Trophoblast cell (in vitro differentiated cells and primary cell): ENCODE data around the gene FGGY.
"Not testable (repeated sequence)": the region's sequence is repeated elsewhere in the genome, so short reads cannot be mapped to it uniquely, and the experiment has no call there.

ENCODE experiments used
- DNase-seq, 2 donors: peaks; one replicate each; pipeline ENCODE4 v3.0.0-alpha.2; 2016
- H2AFZ ChIP-seq: 2 replicates; pipeline ENCODE4 v1.6.1; 2013; ENCODE audit warnings: low read length, moderate library complexity, mild to moderate bottlenecking; ENCODE audit not compliant: insufficient read depth, poor library complexity
- H2AK5ac ChIP-seq: 2 replicates; pipeline ENCODE4 v1.6.1; 2013; ENCODE audit warnings: mild to moderate bottlenecking, low read length
- H2BK120ac ChIP-seq: 2 replicates; pipeline ENCODE4 v1.6.1; 2013; ENCODE audit warnings: low read length, mild to moderate bottlenecking, moderate library complexity; ENCODE audit not compliant: insufficient read depth, poor library complexity
- H2BK12ac ChIP-seq: 2 replicates; pipeline ENCODE4 v1.6.1; 2013; ENCODE audit warnings: mild to moderate bottlenecking, low read length, moderate library complexity
- H2BK5ac ChIP-seq: 2 replicates; pipeline ENCODE4 v1.6.1; 2013; ENCODE audit warnings: low read length, low read depth, moderate library complexity, mild to moderate bottlenecking; ENCODE audit not compliant: poor library complexity
- H3K14ac ChIP-seq: 2 replicates; pipeline ENCODE4 v1.6.1; 2013; ENCODE audit warnings: mild to moderate bottlenecking, low read length
- H3K18ac ChIP-seq: 2 replicates; pipeline ENCODE4 v1.6.1; 2013; ENCODE audit warnings: mild to moderate bottlenecking, low read length
- H3K23ac ChIP-seq: 2 replicates; pipeline ENCODE4 v1.6.1; 2013; ENCODE audit warnings: low read length
- H3K27ac ChIP-seq: 2 replicates; pipeline ENCODE4 v1.5.1; 2013; ENCODE audit warnings: low read depth, mild to moderate bottlenecking, inconsistent platforms, low read length, moderate library complexity
- H3K27me3 ChIP-seq: 2 replicates; pipeline ENCODE4 v1.6.1; 2013; ENCODE audit warnings: inconsistent platforms, mild to moderate bottlenecking, low read length, moderate library complexity; ENCODE audit not compliant: insufficient read depth
- H3K36me3 ChIP-seq, 2 experiments: 1 replicate in 1 of 2; 2 replicates in 1 of 2; pipeline ENCODE4 v1.6.1; 2013; ENCODE audit warnings: low read length in 2 of 2, mild to moderate bottlenecking in 2 of 2, moderate library complexity in 1 of 2; ENCODE audit not compliant: insufficient read depth in 2 of 2, control insufficient read depth in 1 of 2
- H3K4ac ChIP-seq: 2 replicates; pipeline ENCODE4 v1.6.1; 2013; ENCODE audit warnings: low read depth, mild to moderate bottlenecking, low read length, moderate library complexity
- H3K4me1 ChIP-seq, 2 experiments: 1 replicate in 1 of 2; 2 replicates in 1 of 2; pipeline ENCODE4 v1.6.1; 2013; ENCODE audit warnings: low read length in 2 of 2, mild to moderate bottlenecking in 2 of 2, moderate library complexity in 1 of 2; ENCODE audit not compliant: insufficient read depth in 2 of 2, control insufficient read depth in 1 of 2
- H3K4me2 ChIP-seq: 2 replicates; pipeline ENCODE4 v1.6.1; 2013; ENCODE audit warnings: inconsistent platforms, mild to moderate bottlenecking, low read length, moderate library complexity
- H3K4me3 ChIP-seq: 2 replicates; pipeline ENCODE4 v1.5.1; 2013; ENCODE audit warnings: mild to moderate bottlenecking, low read depth, low read length, inconsistent platforms
- H3K79me1 ChIP-seq: one replicate; pipeline ENCODE4 v1.6.1; 2013; ENCODE audit warnings: low read length
- H3K79me2 ChIP-seq: 2 replicates; pipeline ENCODE4 v1.6.1; 2013; ENCODE audit warnings: low read length, mild to moderate bottlenecking; ENCODE audit not compliant: control insufficient read depth, insufficient read depth, poor library complexity
- H3K9ac ChIP-seq: 2 replicates; pipeline ENCODE4 v1.6.1; 2013; ENCODE audit warnings: mild to moderate bottlenecking, low read length
- H3K9me3 ChIP-seq: 2 replicates; pipeline ENCODE4 v1.6.1; 2013; ENCODE audit warnings: low read depth, mild to moderate bottlenecking, control low read depth, inconsistent platforms, low read length; ENCODE audit not compliant: insufficient read depth
- H4K12ac ChIP-seq: 2 replicates; pipeline ENCODE4 v1.6.1; 2013; ENCODE audit warnings: low read depth, mild to moderate bottlenecking, low read length, moderate library complexity
- H4K8ac ChIP-seq: 2 replicates; pipeline ENCODE4 v1.6.1; 2013; ENCODE audit warnings: low read depth, mild to moderate bottlenecking, low read length, moderate library complexity
- H4K91ac ChIP-seq: one replicate; pipeline ENCODE4 v1.6.1; 2013; ENCODE audit warnings: low read depth, mild to moderate bottlenecking, low read length, moderate library complexity
- WGBS: extraction: QIAGEN DNeasy Blood & Tissue Kit; methylation state at CpG from one replicate; pipeline ENCODE4 v1.1.7; 2013; ENCODE audit warnings: missing lambda C conversion rate; ENCODE audit not compliant: insufficient read length, insufficient coverage; ENCODE audit errors: extremely low coverage; 5-methylcytosine and 5-hydroxymethylcytosine counted together

The FGGY gene

DNA sequence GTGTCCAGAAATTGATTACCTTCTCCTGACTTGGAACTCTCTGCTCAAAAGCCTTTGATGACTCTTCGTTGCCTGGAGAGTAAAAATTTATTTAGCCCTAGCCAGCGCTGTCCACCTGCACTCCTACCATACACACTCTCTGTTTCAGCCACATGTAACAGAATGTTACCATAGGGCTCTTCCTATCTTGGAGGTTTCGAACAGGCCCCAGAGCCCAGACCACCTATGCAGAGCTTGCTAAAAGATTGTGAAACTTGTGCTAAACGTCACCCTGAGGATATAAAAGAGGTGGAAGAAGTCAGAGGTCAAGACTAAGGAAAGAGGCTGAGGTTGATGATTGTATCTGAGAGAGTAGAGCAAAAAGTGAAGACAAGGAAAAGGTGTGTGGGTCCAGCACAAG is 280.9 kb downstream of the FGGY start:
- WGBS, result no CpG with 5 or more reads among the region's 4 CpGs
- Histone ChIP-seq H3K14ac (no peak overlapping the region), H3K79me1 (no peaks in the 10 kb centered on the region), H3K27me3 (no peaks in the 10 kb centered on the region), H2AK5ac (no peak overlapping the region), H3K36me3 (peaks cover 2% of the 10 kb centered on the region in 2 experiments), H3K23ac (no peak overlapping the region), H2BK5ac (no peak overlapping the region), H4K91ac (no peak overlapping the region), H3K27ac (no peak overlapping the region), H2AFZ (no peak overlapping the region), H3K9me3 (peaks cover 2% of the 10 kb centered on the region), H2BK12ac (no peak overlapping the region), H3K9ac (no peak overlapping the region), H4K8ac (no peak overlapping the region), H3K4me1 (no peaks in the 10 kb centered on the region), H3K4ac (no peak overlapping the region), H3K79me2 (no peaks in the 10 kb centered on the region), H4K12ac (no peak overlapping the region), H2BK120ac (no peak overlapping the region), H3K18ac (no peak overlapping the region), H3K4me2 (no peak overlapping the region), H3K4me3 (no peak overlapping the region)
- no peak for DNase-seq

DNA sequence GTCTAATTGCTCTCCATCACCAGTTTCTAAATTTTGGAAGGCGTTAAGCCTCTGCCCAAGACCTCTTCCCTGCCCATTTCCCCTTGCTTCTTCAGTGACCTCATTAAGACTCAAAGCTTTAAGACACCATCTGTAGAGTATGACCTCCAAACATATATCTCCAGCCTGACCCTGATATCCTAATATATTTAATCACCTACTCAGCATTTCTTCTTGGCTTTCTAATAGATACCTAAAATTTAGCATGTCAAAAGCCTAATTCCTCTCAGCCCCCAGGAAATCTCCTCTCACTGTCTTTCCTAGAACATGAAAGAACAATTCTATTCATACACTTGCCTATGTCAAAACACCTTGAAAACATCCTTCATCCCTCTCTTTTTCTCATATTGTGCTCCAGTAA is 282.3 kb downstream of the FGGY start:
- Histone ChIP-seq H3K79me2 (no peaks in the 10 kb centered on the region), H3K4me2 (no peak overlapping the region), H3K14ac (no peak overlapping the region), H3K4me1 (no peaks in the 10 kb centered on the region), H3K9me3 (peaks cover 2% of the 10 kb centered on the region), H4K8ac (no peak overlapping the region), H3K36me3 (no peaks in the 10 kb centered on the region), H2AFZ (no peak overlapping the region), H3K18ac (no peak overlapping the region), H4K12ac (no peak overlapping the region), H2BK12ac (no peak overlapping the region), H2BK120ac (no peak overlapping the region), H3K9ac (no peak overlapping the region), H3K4me3 (no peak overlapping the region), H3K27ac (no peak overlapping the region), H3K27me3 (no peaks in the 10 kb centered on the region), H3K23ac (no peak overlapping the region), H3K4ac (no peak overlapping the region), H2AK5ac (no peak overlapping the region), H2BK5ac (no peak overlapping the region), H3K79me1 (no peaks in the 10 kb centered on the region), H4K91ac (no peak overlapping the region)
- no peak for DNase-seq
- WGBS, result no CpG with 5 or more reads among the region's 1 CpG

DNA sequence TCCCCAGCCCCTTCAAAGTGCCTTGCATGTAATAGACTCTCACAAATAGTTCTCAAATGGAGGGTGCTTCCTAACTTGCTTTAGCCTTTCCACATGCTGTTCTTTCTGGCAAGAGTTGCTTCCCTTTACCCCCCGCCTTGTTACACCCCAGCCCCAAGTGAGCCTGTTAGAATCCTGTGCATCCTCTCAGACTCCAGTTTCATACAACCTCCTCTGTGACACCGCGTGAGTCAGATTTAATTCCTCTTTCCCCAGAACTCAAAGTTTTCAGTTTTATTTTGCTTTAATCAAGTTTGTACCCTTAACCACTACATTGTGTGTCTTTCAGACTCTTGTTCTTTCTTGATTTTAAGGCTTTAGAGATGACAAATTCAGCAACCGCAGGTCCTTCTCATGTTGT is 283.4 kb downstream of the FGGY start:
- H3K18ac ChIP-seq, result no peak overlapping the region
- no peak overlapping the region for H3K27ac ChIP-seq
- no peak overlapping the region for H3K14ac ChIP-seq
- WGBS, result no CpG with 5 or more reads among the region's 4 CpGs
- no peaks in the 10 kb centered on the region for H3K27me3 ChIP-seq
- no peak overlapping the region for H3K23ac ChIP-seq
- H2BK12ac ChIP-seq, result no peak overlapping the region
- no peaks in the 10 kb centered on the region for H3K4me1 ChIP-seq
- no peak overlapping the region for H2AFZ ChIP-seq
- DNase-seq, result no peak
- no peak overlapping the region for H2BK5ac ChIP-seq
- no peak overlapping the region for H3K9ac ChIP-seq
- H3K4me3 ChIP-seq, result no peak overlapping the region
- no peak overlapping the region for H3K4me2 ChIP-seq
- H3K9me3 ChIP-seq, result peaks cover 2% of the 10 kb centered on the region
- H3K79me1 ChIP-seq, result no peaks in the 10 kb centered on the region
- no peak overlapping the region for H3K4ac ChIP-seq
- H4K8ac ChIP-seq, result no peak overlapping the region
- H3K36me3 ChIP-seq, result no peaks in the 10 kb centered on the region
- H2BK120ac ChIP-seq, result no peak overlapping the region
- H4K91ac ChIP-seq, result no peak overlapping the region
- no peak overlapping the region for H2AK5ac ChIP-seq
- no peak overlapping the region for H4K12ac ChIP-seq
- no peaks in the 10 kb centered on the region for H3K79me2 ChIP-seq

DNA sequence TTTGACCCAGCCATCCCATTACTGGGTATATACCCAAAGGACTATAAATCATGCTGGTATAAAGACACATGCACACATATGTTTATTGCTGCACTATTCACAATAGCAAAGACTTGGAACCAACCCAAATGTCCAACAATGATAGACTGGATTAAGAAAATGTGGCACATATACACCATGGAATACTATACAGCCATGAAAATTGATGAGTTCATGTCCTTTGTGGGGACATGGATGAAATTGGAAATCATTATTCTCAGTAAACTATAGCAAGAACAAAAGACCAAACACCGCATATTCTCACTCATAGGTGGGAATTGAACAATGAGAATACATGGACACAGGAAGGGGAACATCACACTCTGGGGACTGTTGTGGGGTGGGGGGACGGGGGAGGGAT is 295.5 kb downstream of the FGGY start:
- H3K4ac ChIP-seq, DNase-seq, H3K4me1 ChIP-seq, H4K8ac ChIP-seq, H2BK120ac ChIP-seq, H3K79me1 ChIP-seq, H3K36me3 ChIP-seq, H3K4me2 ChIP-seq, H2BK5ac ChIP-seq, H4K91ac ChIP-seq, H3K79me2 ChIP-seq, H3K14ac ChIP-seq, H2AK5ac ChIP-seq, H3K9me3 ChIP-seq, H2AFZ ChIP-seq, H3K27ac ChIP-seq, H3K23ac ChIP-seq, H3K4me3 ChIP-seq, H3K9ac ChIP-seq, H3K18ac ChIP-seq, H3K27me3 ChIP-seq, H4K12ac ChIP-seq, H2BK12ac ChIP-seq: not testable (repeated sequence)
- WGBS, result no CpG with 5 or more reads among the region's 2 CpGs
